22Rv1 (cell line): ENCODE data around the gene ACOX2.

Source experiments
- H3K27ac ChIP-seq: fragments of 450-650 bp; 2 replicates; pipeline ENCODE4 v1.5.1; 2017
- ZFX ChIP-seq: fragments of 450-650 bp; IDR thresholded peaks from 2 replicates; pipeline ENCODE4 v1.6.1; 2017; ENCODE audit warnings: antibody characterized with exemption, borderline replicate concordance
- TF ChIP-seq, protein P1 (sequence below): fragments of 450-650 bp; IDR thresholded peaks from 2 replicates; pipeline ENCODE4 v1.5.1; 2017; ENCODE audit warnings: mild to moderate bottlenecking

The ACOX2 gene

DNA sequence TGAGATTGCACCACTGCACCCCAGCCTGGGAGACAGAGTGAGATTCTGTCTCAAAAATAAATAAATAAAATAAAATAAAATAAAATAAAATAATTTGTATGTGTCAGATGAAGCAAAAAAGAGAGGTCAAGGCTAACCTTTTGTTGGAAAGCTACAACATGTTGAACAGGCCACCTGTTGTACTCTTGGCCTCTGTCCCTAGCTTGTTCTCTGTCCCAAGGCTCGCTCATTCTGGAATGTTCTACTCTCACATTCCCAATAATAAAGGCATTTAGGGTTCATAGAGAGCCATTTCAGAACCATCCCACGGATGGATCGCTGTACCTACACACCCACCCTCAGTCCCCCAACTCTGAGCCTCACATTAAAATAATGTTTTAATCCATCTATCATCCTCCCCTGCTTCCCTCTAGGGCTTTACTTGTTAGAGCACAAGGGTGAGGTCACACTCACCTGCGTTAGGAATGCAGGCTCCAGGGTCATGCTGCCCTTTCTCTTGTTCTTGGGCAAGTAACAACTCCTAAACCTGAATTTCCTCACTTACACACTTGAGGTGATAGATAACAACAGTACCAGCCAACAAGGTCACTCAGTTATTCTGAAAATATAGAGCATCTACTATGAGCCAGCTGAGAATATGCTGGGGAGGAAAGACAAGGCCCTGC, 70.0 kb downstream of the ACOX2 start:
- TF ChIP-seq ZFX = no peak
- TF ChIP-seq, protein P1, sequence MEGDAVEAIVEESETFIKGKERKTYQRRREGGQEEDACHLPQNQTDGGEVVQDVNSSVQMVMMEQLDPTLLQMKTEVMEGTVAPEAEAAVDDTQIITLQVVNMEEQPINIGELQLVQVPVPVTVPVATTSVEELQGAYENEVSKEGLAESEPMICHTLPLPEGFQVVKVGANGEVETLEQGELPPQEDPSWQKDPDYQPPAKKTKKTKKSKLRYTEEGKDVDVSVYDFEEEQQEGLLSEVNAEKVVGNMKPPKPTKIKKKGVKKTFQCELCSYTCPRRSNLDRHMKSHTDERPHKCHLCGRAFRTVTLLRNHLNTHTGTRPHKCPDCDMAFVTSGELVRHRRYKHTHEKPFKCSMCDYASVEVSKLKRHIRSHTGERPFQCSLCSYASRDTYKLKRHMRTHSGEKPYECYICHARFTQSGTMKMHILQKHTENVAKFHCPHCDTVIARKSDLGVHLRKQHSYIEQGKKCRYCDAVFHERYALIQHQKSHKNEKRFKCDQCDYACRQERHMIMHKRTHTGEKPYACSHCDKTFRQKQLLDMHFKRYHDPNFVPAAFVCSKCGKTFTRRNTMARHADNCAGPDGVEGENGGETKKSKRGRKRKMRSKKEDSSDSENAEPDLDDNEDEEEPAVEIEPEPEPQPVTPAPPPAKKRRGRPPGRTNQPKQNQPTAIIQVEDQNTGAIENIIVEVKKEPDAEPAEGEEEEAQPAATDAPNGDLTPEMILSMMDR = no peak
- H3K27ac ChIP-seq = no peak overlapping the region

DNA sequence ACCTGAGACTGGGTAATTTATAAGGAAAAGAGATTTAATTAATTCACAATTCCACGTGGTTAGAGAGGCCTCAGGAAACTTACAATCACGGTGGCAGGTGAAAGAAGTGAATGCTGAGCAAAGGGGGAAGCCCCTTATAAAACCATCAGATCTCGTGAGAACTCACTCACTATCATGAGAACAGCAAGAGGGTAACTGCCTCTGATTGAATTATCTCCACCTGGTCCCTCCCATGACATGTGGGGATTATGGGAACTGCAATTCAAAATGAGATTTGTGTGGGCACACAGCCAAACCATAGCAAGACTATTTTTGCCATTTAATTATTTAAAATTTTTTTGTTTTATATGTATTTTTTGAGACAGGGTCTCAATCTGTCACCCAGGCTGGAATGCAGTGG, 72.1 kb downstream of the ACOX2 start:
- TF ChIP-seq ZFX = no peak
- TF ChIP-seq, protein P1 = no peak
- H3K27ac ChIP-seq = no peak overlapping the region

DNA sequence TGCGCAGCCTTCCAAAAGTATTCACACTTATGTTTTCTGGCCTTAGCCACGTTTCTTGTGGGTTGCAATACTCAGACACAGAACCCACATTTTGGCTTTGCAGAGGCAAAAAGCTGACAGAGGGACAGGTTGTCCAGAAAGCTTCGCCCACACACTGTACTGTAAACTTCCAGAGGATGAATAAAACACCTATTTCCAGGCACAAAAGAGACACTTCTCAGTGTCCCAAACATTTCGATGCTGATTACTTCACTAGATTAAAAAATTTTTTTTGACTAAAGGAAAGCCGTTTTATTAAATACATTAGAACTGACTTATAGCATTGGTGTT, 73.1 kb downstream of the ACOX2 start:
- H3K27ac ChIP-seq = no peak overlapping the region; the same call in 1 of the 2 replicates
- TF ChIP-seq, protein P1 = peak; percentile 66
- no peak for TF ChIP-seq ZFX

- TF ChIP-seq ZFX = no peak
- TF ChIP-seq, protein P1 = peak; percentile 95
- peak overlapping the region; percentile 39; the same call in 1 of the 2 replicates for H3K27ac ChIP-seq
Observed at GRCh38 chr3:58463181-58463941, 73.6 kb downstream of the ACOX2 start.

- no peak for TF ChIP-seq ZFX
- TF ChIP-seq, protein P1 = no peak
- peak overlapping the region; percentile 39; the same call in 1 of the 2 replicates for H3K27ac ChIP-seq
Observed at GRCh38 chr3:58462829-58463180, 74.2 kb downstream of the ACOX2 start.

- H3K27ac ChIP-seq = no peak overlapping the region
Observed at GRCh38 chr3:58459160-58459559, 77.8 kb downstream of the ACOX2 start.

More at GRCh38 chr3:58459160-58459559, 77.8 kb downstream of the ACOX2 start:
- no peak for TF ChIP-seq ZFX
- TF ChIP-seq, protein P1 = no peak
